HEK293 (cell line): ENCODE data around the gene UBE2J2.

ENCODE experiments used
- CTCF ChIP-seq: fragments of 450-650 bp; formaldehyde crosslinking; IDR thresholded peaks from 2 replicates; pipeline ENCODE4 v1.5.1; 2016; ENCODE audit warnings: missing biosample characterization, missing genetic modification characterization
- EGR2 ChIP-seq: fragments of 450-650 bp; formaldehyde crosslinking; IDR thresholded peaks from 2 replicates; pipeline ENCODE4 v1.5.1; 2016; ENCODE audit warnings: low read depth, missing biosample characterization, missing genetic modification characterization
- HOXC10 ChIP-seq: sonication (generic); formaldehyde crosslinking; IDR thresholded peaks from 2 replicates; pipeline ENCODE4 v1.8.1; 2023; ENCODE audit warnings: mild to moderate bottlenecking, missing genetic modification reagents
- INSM2 ChIP-seq: fragments of 450-650 bp; formaldehyde crosslinking; IDR thresholded peaks from 2 replicates; pipeline ENCODE4 v1.5.1; 2016; ENCODE audit warnings: missing biosample characterization, missing genetic modification characterization
- KLF16 ChIP-seq: fragments of 450-650 bp; formaldehyde crosslinking; IDR thresholded peaks from 2 replicates; pipeline ENCODE4 v1.5.1; 2017; ENCODE audit warnings: missing biosample characterization, missing genetic modification characterization
- KLF9 ChIP-seq: fragments of 450-650 bp; formaldehyde crosslinking; IDR thresholded peaks from 2 replicates; pipeline ENCODE4 v1.5.1; 2016; ENCODE audit warnings: missing biosample characterization, missing genetic modification characterization, low read depth
- OSR2 ChIP-seq: fragments of 450-650 bp; formaldehyde crosslinking; IDR thresholded peaks from 2 replicates; pipeline ENCODE4 v1.5.1; 2016; ENCODE audit warnings: missing biosample characterization, missing genetic modification characterization
- PATZ1 ChIP-seq: fragments of 450-650 bp; formaldehyde crosslinking; IDR thresholded peaks from 2 replicates; pipeline ENCODE4 v1.5.1; 2016; ENCODE audit warnings: missing biosample characterization, missing genetic modification characterization
- ZBTB20 ChIP-seq: fragments of 450-650 bp; formaldehyde crosslinking; IDR thresholded peaks from 2 replicates; pipeline ENCODE4 v1.5.1; 2016; ENCODE audit warnings: missing biosample characterization, missing genetic modification characterization
- ZBTB26 ChIP-seq: fragments of 450-650 bp; formaldehyde crosslinking; optimal IDR thresholded peaks from 2 replicates; pipeline ENCODE3; 2016; ENCODE audit warnings: missing biosample characterization, mild to moderate bottlenecking, missing genetic modification characterization
- ZFHX2 ChIP-seq: fragments of 450-650 bp; formaldehyde crosslinking; conservative IDR thresholded peaks from 2 replicates; pipeline ENCODE4 v1.5.1; 2016; ENCODE audit warnings: missing biosample characterization, missing genetic modification characterization
- ZNF112 ChIP-seq: fragments of 450-650 bp; formaldehyde crosslinking; IDR thresholded peaks from 2 replicates; pipeline ENCODE4 v1.5.0; 2017; ENCODE audit warnings: missing biosample characterization, missing genetic modification characterization
- ZNF18 ChIP-seq: fragments of 450-650 bp; formaldehyde crosslinking; IDR thresholded peaks from 2 replicates; pipeline ENCODE4 v1.5.1; 2016; ENCODE audit warnings: missing biosample characterization, missing genetic modification characterization
- ZNF223 ChIP-seq: fragments of 450-650 bp; formaldehyde crosslinking; IDR thresholded peaks from 2 replicates; pipeline ENCODE4 v1.5.1; 2016; ENCODE audit warnings: missing biosample characterization, missing genetic modification characterization
- ZNF266 ChIP-seq: fragments of 450-650 bp; formaldehyde crosslinking; IDR thresholded peaks from 2 replicates; pipeline ENCODE4 v1.5.1; 2016; ENCODE audit warnings: missing biosample characterization, missing genetic modification characterization, low read depth
- ZNF292 ChIP-seq: fragments of 450-650 bp; formaldehyde crosslinking; IDR thresholded peaks from 2 replicates; pipeline ENCODE4 v1.5.1; 2016; ENCODE audit warnings: low read depth, missing biosample characterization, missing genetic modification characterization, borderline replicate concordance
- ZNF366 ChIP-seq: fragments of 450-650 bp; formaldehyde crosslinking; conservative IDR thresholded peaks from 2 replicates; pipeline ENCODE4 v1.5.1; 2016; ENCODE audit warnings: missing biosample characterization, missing genetic modification characterization
- ZNF488 ChIP-seq: fragments of 450-650 bp; formaldehyde crosslinking; IDR thresholded peaks from 2 replicates; pipeline ENCODE4 v1.5.1; 2016; ENCODE audit warnings: missing biosample characterization, missing genetic modification characterization
- ZNF513 ChIP-seq: fragments of 450-650 bp; IDR thresholded peaks from 2 replicates; pipeline ENCODE4 v1.5.1; 2018; ENCODE audit warnings: missing biosample characterization, missing genetic modification characterization
- ZNF514 ChIP-seq: fragments of 450-650 bp; formaldehyde crosslinking; IDR thresholded peaks from 2 replicates; pipeline ENCODE4 v1.5.1; 2016; ENCODE audit warnings: missing biosample characterization, missing genetic modification characterization
- ZNF544 ChIP-seq: fragments of 450-650 bp; formaldehyde crosslinking; IDR thresholded peaks from 2 replicates; pipeline ENCODE4 v1.5.0; 2017; ENCODE audit warnings: missing biosample characterization, missing genetic modification characterization
- ZNF560 ChIP-seq: fragments of 450-650 bp; formaldehyde crosslinking; IDR thresholded peaks from 2 replicates; pipeline ENCODE4 v1.5.1; 2017; ENCODE audit warnings: missing biosample characterization, missing genetic modification characterization, borderline replicate concordance
- ZNF626 ChIP-seq: fragments of 450-650 bp; sonication (Bioruptor Pico); formaldehyde crosslinking; IDR thresholded peaks from 2 replicates; pipeline ENCODE4 v1.5.1; 2018; ENCODE audit warnings: missing biosample characterization, missing genetic modification characterization, inconsistent platforms
- ZNF660 ChIP-seq: fragments of 450-650 bp; IDR thresholded peaks from 2 replicates; pipeline ENCODE4 v1.5.1; 2018; ENCODE audit warnings: missing biosample characterization, mild to moderate bottlenecking, missing genetic modification characterization
- ZNF704 ChIP-seq: fragments of 450-650 bp; formaldehyde crosslinking; IDR thresholded peaks from 2 replicates; pipeline ENCODE4 v1.5.1; 2016; ENCODE audit warnings: missing biosample characterization, missing genetic modification characterization
- ZSCAN16 ChIP-seq: fragments of 450-650 bp; formaldehyde crosslinking; IDR thresholded peaks from 2 replicates; pipeline ENCODE4 v1.5.1; 2016; ENCODE audit warnings: missing biosample characterization, missing genetic modification characterization
- ZSCAN30 ChIP-seq: fragments of 450-650 bp; IDR thresholded peaks from 2 replicates; pipeline ENCODE4 v1.5.1; 2018; ENCODE audit warnings: missing biosample characterization, mild to moderate bottlenecking, missing genetic modification characterization, moderate library complexity

Gene UBE2J2

GRCh38 chr1:1304331-1305299 lies 31.0 kb upstream of the UBE2J2 start (continued):
- TF ChIP-seq ZFHX2 (tag by site-specific recombination) (peak; percentile 58), EGR2 (tag by site-specific recombination) (peak; percentile 41), ZNF292 (tag by site-specific recombination) (no peak), ZNF660 (tag by site-specific recombination) (peak; percentile 57; the same call in 1 of the 2 replicates), KLF16 (tag by site-specific recombination) (peak; percentile 75; the same call in 1 of the 2 replicates), ZNF560 (no peak), ZNF513 (tag by site-specific recombination) (no peak), ZBTB26 (peak; percentile 32), ZSCAN16 (tag by site-specific recombination) (no peak), CTCF (tag by site-specific recombination) (no peak), ZSCAN30 (tag by site-specific recombination) (no peak), ZNF223 (tag by site-specific recombination) (0 out of 2 replicates have a peak, but pooled peaks have one; percentile 40), ZNF266 (no peak), ZNF626 (tag by site-specific recombination) (no peak), ZNF514 (no peak), ZNF366 (tag by site-specific recombination) (peak; percentile 99), KLF9 (tag by site-specific recombination) (peak; percentile 84), ZBTB20 (tag by site-specific recombination) (peak; percentile 42; the same call in 1 of the 2 replicates), INSM2 (0 out of 2 replicates have a peak, but pooled peaks have one; percentile 63), PATZ1 (tag by site-specific recombination) (peak; percentile 93), ZNF704 (tag by site-specific recombination) (no peak), OSR2 (tag by site-specific recombination) (peak; percentile 84), ZNF112 (tag by site-specific recombination) (no peak), HOXC10 (no peak), ZNF544 (tag by site-specific recombination) (no peak), ZNF488 (no peak), ZNF18 (tag by site-specific recombination) (no peak; the same call in 1 of the 2 replicates)
